Measurements from ENCODE around the gene LHFPL5. TPM values are rescaled to one million over a fixed set of nuclear protein-coding genes. Genes with fewer than 3 reads are reported as not detected.

The LHFPL5 gene
- total RNA-seq, 1 experiment from 2014 or later = 1.7 TPM

- Histone ChIP-seq H3K27ac (no peak overlapping the region), H3F3A (ENCODE audit: insufficient read depth, low read depth) (peaks cover 21% of the 10 kb centered on the region), H3K27me3 (ENCODE audit: insufficient read depth, low read depth) (no peaks in the 10 kb centered on the region), H3K4me3 (no peak overlapping the region), H3K4me2 (no peak overlapping the region), H3K4me1 (replicated peaks; ENCODE audit: insufficient read depth) (peaks cover 22% of the 10 kb centered on the region), H3K9me3 (ENCODE audit: insufficient read depth, low read depth) (no peaks in the 10 kb centered on the region), H2AFZ (no peak overlapping the region), H4K20me1 (ENCODE audit: insufficient read depth) (no peaks in the 10 kb centered on the region), H3K9me2 (ENCODE audit: insufficient read depth) (no peaks in the 10 kb centered on the region), H3K79me2 (ENCODE audit: low read depth) (no peaks in the 10 kb centered on the region), H3K36me3 (ENCODE audit: low read depth) (no peaks in the 10 kb centered on the region)
- ChIA-PET CTCF (interaction anchor here (0.5 kb wide), 1 partner anchor 19 kb away, joined by 4 read pairs; no protein-coding TSS in a partner anchor), POLR2A (ENCODE audit: unreplicated experiment) (interaction anchor here (0.6 kb wide), 2 partner anchors 841 to 1475 kb away, joined by 3 to 4 read pairs; no protein-coding TSS in a partner anchor)
- intact Hi-C loops (cut with micrococcal nuclease; ENCODE audit: unreplicated experiment) = no loop called here
- TF ChIP-seq CTCF (conservative IDR thresholded peaks at IDR 0.05) (no peak), EZH2 (IDR thresholded peaks at IDR 0.05; ENCODE audit: low read depth) (no peak)
- DNase-seq = no peak
- BruUV-seq (replicated peaks) = no TSS peak
Observed at GRCh38 chr6:35809809-35810208, 4.7 kb downstream of the LHFPL5 start.

- no peak overlapping the region; the same call in 1 of the 2 replicates for H3K4me3 ChIP-seq
- H3K9me3 ChIP-seq (ENCODE audit: insufficient read depth, low read depth) = no peaks in the 10 kb centered on the region
- BruUV-seq (replicated peaks) = no TSS peak
- TF ChIP-seq EZH2 (IDR thresholded peaks at IDR 0.05; ENCODE audit: low read depth) = no peak
- TF ChIP-seq CTCF (conservative IDR thresholded peaks at IDR 0.05) = no peak
- H4K20me1 ChIP-seq (ENCODE audit: insufficient read depth) = no peaks in the 10 kb centered on the region
- intact Hi-C loops (cut with micrococcal nuclease; ENCODE audit: unreplicated experiment) = no loop called here
- no peaks in the 10 kb centered on the region for H3K36me3 ChIP-seq (ENCODE audit: low read depth)
- H2AFZ ChIP-seq = peak overlapping the region; percentile 40; the same call in 1 of the 2 replicates
- H3K79me2 ChIP-seq (ENCODE audit: low read depth) = no peaks in the 10 kb centered on the region
- H3K27me3 ChIP-seq (ENCODE audit: insufficient read depth, low read depth) = no peaks in the 10 kb centered on the region
- peak overlapping the region; percentile 66 for H3K27ac ChIP-seq
- no peaks in the 10 kb centered on the region for H3K9me2 ChIP-seq (ENCODE audit: insufficient read depth)
- DNase-seq = peak; percentile 55 to 99
- H3K4me2 ChIP-seq = peak overlapping the region; percentile 67
- ChIA-PET POLR2A (ENCODE audit: unreplicated experiment) (interaction anchor here (0.6 kb wide), 2 partner anchors 11 to 301 kb away, joined by 5 to 9 read pairs; no protein-coding TSS in a partner anchor), CTCF (interaction anchor here (0.6 kb wide), 1 partner anchor 469 kb away, joined by 3 read pairs; no protein-coding TSS in a partner anchor)
- peaks cover 22% of the 10 kb centered on the region for H3K4me1 ChIP-seq (replicated peaks; ENCODE audit: insufficient read depth)
- H3F3A ChIP-seq (ENCODE audit: insufficient read depth, low read depth) = peaks cover 21% of the 10 kb centered on the region
Observed at GRCh38 chr6:35810971-35811698, 6.0 kb downstream of the LHFPL5 start.

GRCh38 chr6:35811699-35811995 is 6.5 kb downstream of the LHFPL5 start:
- Histone ChIP-seq H3K27me3 (ENCODE audit: insufficient read depth, low read depth) (no peaks in the 10 kb centered on the region), H4K20me1 (ENCODE audit: insufficient read depth) (no peaks in the 10 kb centered on the region), H3F3A (ENCODE audit: insufficient read depth, low read depth) (peaks cover 21% of the 10 kb centered on the region), H3K4me2 (peak overlapping the region; percentile 67), H2AFZ (peak overlapping the region; percentile 40; the same call in 1 of the 2 replicates), H3K9me3 (ENCODE audit: insufficient read depth, low read depth) (no peaks in the 10 kb centered on the region), H3K4me3 (no peak overlapping the region; the same call in 1 of the 2 replicates), H3K27ac (peak overlapping the region; percentile 66), H3K36me3 (ENCODE audit: low read depth) (no peaks in the 10 kb centered on the region), H3K4me1 (replicated peaks; ENCODE audit: insufficient read depth) (peaks cover 22% of the 10 kb centered on the region), H3K9me2 (ENCODE audit: insufficient read depth) (no peaks in the 10 kb centered on the region), H3K79me2 (ENCODE audit: low read depth) (no peaks in the 10 kb centered on the region)
- TF ChIP-seq EZH2 (IDR thresholded peaks at IDR 0.05; ENCODE audit: low read depth) (no peak), CTCF (conservative IDR thresholded peaks at IDR 0.05) (no peak)
- POLR2A ChIA-PET (ENCODE audit: unreplicated experiment) = no interaction called here
- TSS peak; percentile 83 for BruUV-seq (replicated peaks)
- intact Hi-C loops (cut with micrococcal nuclease; ENCODE audit: unreplicated experiment) = no loop called here
- CTCF ChIA-PET = no interaction called here
- no peak for DNase-seq

Data from PC-9 (cell line).